ENCODE measurements around the gene PICK1.
"Not testable (repeated sequence)": the region's sequence is repeated elsewhere in the genome, so short reads cannot be mapped to it uniquely, and the experiment has no call there.

Gene PICK1

GRCh38 chr22:38034884-38035529, 22.2 kb upstream of the PICK1 start:
- POLR2A ChIA-PET (ENCODE audit: low non-redundant PET): no interaction called here
- peak overlapping the region; percentile 59 for H3K27ac ChIP-seq
- no peak for TF ChIP-seq CTCF (conservative IDR thresholded peaks at IDR 0.05; ENCODE audit: low read depth)
- CTCF ChIA-PET: no interaction called here
- no peak for DNase-seq (ENCODE audit: low spot score)

- ChIA-PET POLR2A (ENCODE audit: low non-redundant PET) (no interaction called here), CTCF (no interaction called here)
- no peak for TF ChIP-seq CTCF (conservative IDR thresholded peaks at IDR 0.05; ENCODE audit: low read depth)
- no peak overlapping the region for H3K27ac ChIP-seq
- no peak for DNase-seq (ENCODE audit: low spot score)
These were observed 21.7 kb upstream of the PICK1 start for GRCh38 chr22:38035530-38035885.

- POLR2A ChIA-PET (ENCODE audit: low non-redundant PET): no interaction called here
- no peak overlapping the region for H3K27ac ChIP-seq
- TF ChIP-seq CTCF (conservative IDR thresholded peaks at IDR 0.05; ENCODE audit: low read depth): no peak
- CTCF ChIA-PET: no interaction called here
- DNase-seq (ENCODE audit: low spot score): no peak
These were observed 20.7 kb upstream of the PICK1 start for GRCh38 chr22:38036392-38037062.

- H3K27ac ChIP-seq; POLR2A ChIA-PET (ENCODE audit: low non-redundant PET); DNase-seq (ENCODE audit: low spot score): not testable (repeated sequence)
- CTCF ChIA-PET: interaction anchor here (0.6 to 0.7 kb wide), 2 partner anchors 25 to 54 kb away, joined by 3 to 8 read pairs; no protein-coding TSS in a partner anchor
These were observed 19.6 kb upstream of the PICK1 start for GRCh38 chr22:38037367-38038150.

GRCh38 chr22:38038426-38038825, 18.8 kb upstream of the PICK1 start:
- TF ChIP-seq CTCF (conservative IDR thresholded peaks at IDR 0.05; ENCODE audit: low read depth): no peak
- no peak for DNase-seq (ENCODE audit: low spot score)
- ChIA-PET CTCF (interaction anchor here (0.6 kb wide), 1 partner anchor 24 kb away, joined by 8 read pairs; no protein-coding TSS in a partner anchor), POLR2A (ENCODE audit: low non-redundant PET) (no interaction called here)
- H3K27ac ChIP-seq: no peak overlapping the region

GRCh38 chr22:38038890-38039812, 18.1 kb upstream of the PICK1 start:
- no peak overlapping the region for H3K27ac ChIP-seq
- no peak for DNase-seq (ENCODE audit: low spot score)
- POLR2A ChIA-PET (ENCODE audit: low non-redundant PET): no interaction called here
- TF ChIP-seq CTCF (conservative IDR thresholded peaks at IDR 0.05; ENCODE audit: low read depth): no peak
- CTCF ChIA-PET: interaction anchor here (1.1 kb wide), 1 partner anchor 13 kb away, joined by 4 read pairs; no protein-coding TSS in a partner anchor

Measured in RWPE1 (cell line).